ENCODE results near the gene C16orf96.

C16orf96 gene

DNA sequence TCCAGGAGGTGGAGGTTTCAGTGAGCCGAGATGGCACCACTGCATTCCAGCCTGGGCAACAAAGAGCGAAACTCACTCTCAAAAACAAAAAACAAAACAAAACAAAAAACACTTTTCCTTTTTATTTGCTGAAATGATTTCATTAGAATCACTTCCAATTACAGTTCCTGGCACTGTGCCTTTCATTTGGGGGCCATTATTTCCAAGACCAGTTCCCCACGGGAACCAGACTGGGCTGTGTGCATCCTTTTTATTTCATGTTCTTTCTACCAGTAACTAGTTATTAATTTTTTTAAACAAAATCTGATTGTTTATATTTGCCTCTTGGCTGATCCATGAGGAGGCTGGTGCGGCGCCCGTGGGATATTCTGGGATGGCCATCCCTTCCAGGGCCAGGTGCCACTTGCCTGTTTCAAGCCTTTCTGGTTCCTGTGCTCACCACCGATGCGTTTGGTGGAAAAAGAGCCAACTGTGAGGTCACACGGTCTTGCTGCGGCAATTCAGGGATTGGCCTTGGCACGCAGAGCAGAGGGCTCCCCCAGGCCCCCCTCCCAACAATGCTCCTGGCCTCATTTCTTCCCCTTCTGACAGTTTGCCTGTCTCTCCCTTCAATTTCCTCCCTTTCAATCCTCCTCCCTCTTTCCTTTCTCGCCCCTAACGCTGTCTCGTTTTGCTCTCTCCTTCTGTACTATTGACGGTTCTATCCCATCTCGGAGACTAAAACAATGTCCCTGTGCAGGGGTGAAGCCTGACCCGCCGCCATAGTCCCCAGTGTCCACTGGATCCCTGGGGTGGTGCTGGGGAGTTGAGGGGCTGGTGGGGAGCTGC, 45.1 kb downstream of the C16orf96 start:
- no peak for DNase-seq (ENCODE audit: low read depth in 2 of 2)

DNA sequence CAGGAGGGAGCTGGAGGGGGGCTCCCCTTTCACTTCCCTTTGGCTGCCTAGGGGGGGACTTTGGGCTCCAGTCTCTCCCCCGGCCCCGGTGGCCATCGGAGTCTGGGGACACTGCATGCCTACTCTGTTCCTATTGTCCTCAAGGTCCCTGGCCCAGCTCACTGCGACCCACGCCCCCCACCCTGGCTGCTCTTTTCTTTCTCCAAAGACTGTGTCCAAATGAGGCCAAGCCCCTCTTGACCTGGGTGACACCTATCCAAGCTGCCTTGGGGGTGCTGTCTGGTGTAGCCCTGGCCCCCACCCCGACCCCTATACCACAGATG, 45.7 kb downstream of the C16orf96 start:
- DNase-seq (ENCODE audit: low read depth in 2 of 2) = no peak

DNA sequence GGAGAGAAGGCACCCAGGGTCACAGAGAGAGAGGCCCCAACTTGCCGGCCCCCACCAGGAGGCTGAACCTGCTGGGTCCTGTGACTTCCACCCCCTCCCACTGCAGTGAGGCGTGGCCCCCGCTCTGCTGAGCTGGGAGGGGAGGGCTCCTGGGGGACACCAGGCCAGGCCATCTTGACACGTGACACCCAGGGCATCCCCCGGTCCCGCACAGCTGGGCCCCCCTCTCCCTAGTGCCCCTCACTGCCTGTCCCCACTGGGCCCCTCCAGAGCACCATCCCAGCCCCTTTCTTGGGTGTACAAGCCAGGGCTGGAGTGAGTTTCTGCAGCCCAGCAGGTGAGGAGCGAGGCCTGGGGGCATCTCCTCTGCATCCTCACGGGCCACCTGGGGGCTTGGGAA, 46.2 kb downstream of the C16orf96 start:
- no peak for DNase-seq (ENCODE audit: low read depth in 2 of 2)

DNA sequence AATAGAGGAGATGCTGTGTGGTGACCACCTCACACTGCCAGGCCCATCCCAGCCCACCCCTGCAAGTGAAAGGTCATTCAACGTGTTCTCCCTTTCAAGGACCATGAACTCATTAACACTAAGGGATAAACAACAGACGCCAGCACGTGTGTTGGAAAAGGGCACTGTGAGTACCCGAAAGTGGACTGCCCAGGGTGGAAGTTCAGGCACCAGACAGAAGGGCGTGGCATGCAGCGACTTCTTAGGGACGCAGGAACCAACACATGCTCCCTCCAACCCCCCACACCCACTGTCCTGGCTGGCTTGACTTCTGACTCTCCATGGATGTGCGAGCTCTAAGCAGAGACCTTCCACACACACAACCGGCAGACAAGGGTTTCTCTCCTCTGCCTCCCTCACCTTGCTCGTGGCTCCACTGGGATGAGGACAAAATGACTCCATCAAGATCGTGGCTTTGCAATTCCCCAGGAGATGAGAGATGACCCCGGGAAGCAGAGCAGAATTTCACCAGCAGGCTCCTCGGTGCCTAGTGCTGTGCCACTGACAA, 47.6 kb downstream of the C16orf96 start:
- DNase-seq (ENCODE audit: low read depth in 2 of 2) = no peak

DNA sequence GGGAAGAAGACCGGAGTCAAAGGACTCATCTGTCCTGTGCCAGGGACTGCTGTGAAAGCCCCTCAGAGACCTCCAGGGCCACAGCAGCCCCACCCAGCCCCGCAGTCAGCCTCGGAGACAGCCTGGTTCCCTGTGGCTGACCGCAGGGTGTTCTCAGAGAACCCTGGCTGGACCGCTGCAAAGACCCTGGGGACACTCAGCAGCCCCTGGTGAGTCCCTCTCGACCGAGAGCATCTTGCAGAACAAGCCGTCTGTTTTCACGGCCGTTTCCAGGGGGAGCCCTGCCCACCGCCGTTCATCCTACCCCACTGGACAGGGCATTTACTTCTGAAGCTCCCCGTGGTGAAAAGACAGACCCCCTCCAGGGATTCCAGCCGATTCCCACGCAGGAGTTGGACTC, 48.3 kb downstream of the C16orf96 start:
- no peak for DNase-seq (ENCODE audit: low read depth in 2 of 2)

DNA sequence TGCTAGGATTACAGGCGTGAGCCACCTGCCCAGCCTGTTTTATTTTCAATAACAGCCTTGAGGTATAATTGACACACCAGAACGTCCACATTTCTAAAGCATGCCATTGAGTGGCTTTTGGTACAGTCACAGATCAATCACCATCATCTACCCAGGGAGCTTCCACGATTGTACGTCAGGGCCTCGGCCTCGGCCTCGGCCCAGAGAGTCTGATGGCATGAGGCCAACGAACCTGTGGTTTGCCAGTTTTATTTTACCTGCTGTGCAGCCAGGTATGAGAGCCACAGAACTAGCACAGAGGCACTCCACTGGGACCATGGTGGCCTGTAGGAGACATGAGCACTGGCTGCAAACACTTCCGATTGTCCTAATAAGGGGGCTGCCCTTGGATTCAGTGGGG, 50.2 kb downstream of the C16orf96 start:
- no peak for DNase-seq (ENCODE audit: low read depth in 2 of 2)

DNA sequence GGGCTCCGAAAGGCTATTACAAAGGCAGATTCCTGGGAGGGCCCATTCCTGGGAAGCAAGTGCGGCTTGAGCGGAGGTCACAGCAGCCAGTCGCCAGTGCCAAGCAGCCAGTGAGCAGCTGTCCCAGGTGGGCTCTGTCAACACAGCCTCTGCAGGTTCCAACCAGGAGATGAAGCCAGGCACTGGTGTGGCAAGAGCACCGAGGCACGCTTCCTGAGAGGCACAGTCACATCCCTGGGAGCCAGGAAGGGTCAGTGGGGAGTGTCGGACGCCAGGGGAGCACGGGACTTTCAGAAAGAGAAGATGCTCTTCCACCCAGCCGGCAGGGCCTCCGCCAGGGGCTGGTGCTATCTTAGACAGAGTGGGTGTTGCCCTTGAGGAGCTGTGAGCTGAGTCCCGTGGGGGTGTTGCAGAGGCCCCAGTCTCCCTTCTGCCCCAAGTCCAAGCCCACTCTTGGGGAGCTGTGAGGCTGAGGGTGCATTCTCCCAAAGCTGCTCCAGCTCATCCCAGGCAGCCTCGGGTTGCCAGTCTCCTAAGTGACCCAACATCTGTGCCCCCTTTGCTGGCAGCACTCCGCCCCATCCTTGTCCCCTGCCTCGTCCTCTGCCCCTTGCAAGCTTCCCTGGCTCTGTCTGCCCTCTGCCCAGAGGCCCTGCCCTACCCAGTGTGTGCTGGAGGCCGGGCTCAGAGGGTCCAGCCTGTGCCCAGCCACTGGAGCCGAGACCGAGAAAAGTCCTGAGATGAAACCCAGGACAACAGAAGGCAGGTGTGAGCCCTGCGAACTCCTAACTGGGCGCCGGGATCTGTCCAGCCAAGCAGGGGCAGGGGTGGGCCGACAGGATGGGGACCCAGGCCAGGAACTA, 51.9 kb downstream of the C16orf96 start:
- DNase-seq (ENCODE audit: low read depth in 2 of 2) = no peak

DNA sequence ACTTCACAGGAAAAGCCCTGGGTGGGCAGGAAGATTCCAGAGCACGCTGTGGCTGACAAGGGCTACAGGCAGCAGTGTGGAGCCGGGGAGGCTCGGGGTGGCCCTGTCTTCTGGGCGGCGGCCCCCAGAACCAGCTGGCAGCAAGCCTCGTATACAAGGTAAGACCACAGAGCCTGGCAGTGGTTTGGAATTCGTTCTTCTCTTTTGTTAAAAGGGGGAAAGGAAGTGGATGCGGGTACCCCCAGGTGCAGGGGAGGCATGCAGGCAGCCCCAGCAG, 52.5 kb downstream of the C16orf96 start:
- no peak for DNase-seq (ENCODE audit: low read depth in 2 of 2)

DNA sequence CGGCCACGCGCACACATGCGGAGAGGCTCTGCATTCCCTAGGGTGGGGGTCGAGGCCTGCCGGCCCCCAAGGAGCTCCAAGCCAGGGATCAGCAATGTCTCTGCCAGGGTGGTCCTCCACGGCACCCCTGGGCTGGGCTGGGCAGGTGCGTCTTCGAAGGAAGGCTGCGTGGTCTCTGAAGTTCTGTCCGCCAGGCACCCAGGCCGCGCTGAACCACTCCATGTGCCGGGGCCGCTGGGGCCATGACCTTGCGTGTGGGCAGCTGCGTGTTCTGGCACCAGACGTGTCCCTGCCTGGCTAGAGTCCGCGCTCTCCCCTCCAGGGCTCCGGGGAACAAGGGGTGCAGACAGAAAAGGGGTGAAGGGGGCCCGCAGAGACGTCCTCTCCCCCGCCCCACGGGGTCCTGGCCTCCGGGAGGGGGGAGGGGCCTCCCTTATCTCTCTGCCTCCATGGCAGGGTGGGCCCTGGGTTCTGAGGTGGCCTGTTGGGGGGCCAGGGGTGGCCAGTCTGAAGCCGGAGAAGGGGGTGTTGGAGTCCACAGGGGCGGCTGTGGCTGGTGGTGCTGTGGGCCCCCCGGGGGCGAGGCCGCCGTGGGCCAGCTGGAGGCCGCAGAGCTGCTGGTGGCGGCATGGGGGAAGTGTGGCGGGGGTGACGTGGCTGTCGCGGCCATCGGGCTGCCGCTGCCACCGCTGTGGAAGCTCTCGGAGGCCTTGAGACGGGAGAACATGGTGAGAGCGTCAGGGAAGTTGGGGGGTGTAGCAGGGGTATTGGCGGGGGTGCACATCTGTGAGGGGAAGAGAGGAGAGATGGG, 53.3 kb downstream of the C16orf96 start:
- no peak for DNase-seq (ENCODE audit: low read depth in 2 of 2)

DNA sequence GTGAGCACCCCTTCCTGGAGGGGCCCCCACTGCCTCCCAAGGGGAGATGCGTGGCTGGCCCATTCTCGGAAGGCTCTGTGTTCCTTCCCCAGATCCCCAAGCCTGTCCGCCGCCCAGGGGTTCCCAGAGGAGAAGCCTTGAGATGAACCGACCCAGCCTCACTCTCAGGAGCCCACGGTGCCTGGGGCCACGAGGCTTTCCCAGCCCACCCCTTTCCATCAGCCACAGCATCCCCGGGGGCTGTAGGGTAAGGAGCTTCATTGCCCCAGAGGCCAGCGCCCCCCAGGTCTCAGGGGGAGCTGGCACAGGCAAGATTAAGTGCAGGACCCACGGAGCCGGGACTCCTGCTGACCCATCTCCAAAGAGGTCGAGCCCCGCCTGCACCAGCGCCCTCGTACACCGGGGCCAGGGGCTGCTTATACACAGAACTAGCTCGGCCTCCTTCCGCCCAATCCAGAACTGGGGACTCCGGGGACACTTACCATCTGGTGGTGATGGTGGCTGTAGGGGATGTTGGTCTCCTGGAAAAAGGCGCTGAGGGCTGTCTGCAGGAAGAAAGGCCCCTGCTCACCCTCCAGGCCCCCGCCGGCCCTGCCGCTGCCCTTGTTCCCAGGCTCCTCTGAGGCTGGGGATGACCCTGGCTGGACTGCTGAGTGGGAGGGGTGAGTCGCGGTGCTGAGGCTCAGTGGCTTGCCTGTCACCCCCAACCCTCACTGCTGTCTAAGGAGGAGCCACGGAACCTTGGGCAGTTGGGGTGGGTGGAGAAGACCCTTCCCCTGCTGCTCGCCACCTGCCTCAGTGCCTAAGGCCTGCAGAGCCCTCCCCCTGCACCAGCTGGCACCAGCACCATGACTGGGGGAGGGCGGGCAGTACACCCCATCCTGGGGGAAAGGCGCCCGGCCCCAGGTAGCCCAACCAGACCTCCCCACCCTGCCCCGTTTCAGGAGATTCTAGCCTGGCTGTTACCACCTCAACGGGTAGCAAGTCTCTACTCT, 54.2 kb downstream of the C16orf96 start:
- no peak for DNase-seq (ENCODE audit: low read depth in 2 of 2)

DNA sequence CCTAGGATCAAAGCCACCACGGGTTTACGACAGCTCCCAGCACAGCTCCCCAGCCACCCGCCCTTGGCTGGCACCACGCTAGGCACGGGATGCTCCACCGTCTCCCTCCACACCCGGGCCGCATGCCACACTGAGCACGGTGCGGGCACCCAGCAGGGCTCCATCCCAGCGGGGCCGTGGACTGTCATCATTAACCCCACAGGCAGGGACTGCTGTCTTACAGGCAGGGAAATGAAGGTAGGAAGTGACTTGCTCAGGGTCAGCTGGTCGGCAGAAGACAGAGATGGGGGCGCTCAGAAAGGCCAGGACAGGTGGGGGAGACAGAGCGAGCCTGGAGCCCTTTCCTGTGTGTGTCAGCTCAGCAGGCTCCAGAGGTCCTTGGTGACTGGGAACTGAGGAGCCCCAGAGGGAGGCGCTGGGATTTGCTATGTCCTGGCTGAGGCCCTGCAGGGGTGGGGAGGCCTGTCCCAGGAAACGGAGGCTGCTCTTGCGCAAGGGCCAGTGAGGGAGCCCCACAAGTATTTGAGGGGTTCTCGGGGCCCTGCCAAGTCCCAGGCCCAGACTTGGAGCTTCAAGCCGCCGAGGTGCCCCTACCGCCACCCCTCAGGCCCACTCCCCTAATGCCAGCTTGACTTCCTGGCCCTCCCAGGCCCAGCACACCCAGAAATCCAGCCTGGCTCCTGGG, 55.3 kb downstream of the C16orf96 start:
- DNase-seq (ENCODE audit: low read depth in 2 of 2) = no peak

DNA sequence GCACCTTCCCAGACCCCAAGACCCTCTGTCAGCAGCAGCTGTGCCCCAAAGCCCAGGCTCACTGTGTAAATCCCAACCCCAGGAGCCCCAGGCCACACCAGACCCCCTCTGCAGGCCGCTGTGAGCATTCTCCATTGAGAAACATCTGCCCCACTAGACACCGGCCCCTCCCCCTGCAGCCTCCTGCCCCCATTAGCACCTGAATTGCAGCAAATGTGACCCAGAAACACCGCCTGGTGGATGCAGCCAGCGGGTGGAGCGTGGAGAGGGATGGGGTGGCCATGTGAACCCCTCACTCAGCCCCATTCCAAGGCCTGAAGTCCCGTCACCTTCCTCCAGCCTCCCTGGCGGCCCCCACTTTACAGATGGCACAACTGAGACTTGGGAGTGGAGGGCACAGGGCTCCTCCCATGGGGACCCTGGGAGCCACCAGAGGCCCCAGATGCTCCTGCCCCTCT, 56.4 kb downstream of the C16orf96 start:
- no peak for DNase-seq (ENCODE audit: low read depth in 2 of 2)

DNA sequence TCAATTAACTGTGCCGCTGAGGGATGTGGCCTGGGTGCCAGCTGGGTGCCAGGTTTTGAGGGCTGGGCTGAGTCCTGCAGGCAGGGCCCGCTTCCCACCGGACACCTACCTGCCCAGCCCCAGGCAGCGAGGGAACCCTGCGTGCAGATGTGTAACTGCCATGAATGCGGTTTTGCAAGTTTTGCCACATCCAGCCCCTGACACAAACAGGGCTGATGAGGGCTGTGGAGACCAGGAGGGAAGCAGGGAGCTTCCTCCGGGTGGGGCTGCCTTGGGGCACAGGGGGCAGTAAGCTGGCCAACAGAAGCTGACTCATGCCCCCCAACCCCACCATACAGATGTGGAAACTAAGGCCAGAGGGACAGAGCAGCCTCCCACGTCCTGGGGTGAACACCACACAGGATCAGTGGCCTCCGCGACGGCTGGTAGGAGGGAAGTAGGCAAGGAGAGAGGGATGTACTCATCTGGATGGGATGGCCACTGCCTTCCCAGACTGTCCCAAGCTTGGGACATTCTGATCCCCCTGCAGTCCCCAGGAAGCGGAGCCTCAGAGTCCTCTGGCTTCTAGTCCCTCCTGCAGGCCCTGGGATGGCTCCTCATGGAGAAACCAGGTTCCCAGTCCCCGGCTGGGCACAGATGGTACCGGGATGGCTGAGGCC, 57.0 kb downstream of the C16orf96 start:
- no peak for DNase-seq (ENCODE audit: low read depth in 2 of 2)

DNA sequence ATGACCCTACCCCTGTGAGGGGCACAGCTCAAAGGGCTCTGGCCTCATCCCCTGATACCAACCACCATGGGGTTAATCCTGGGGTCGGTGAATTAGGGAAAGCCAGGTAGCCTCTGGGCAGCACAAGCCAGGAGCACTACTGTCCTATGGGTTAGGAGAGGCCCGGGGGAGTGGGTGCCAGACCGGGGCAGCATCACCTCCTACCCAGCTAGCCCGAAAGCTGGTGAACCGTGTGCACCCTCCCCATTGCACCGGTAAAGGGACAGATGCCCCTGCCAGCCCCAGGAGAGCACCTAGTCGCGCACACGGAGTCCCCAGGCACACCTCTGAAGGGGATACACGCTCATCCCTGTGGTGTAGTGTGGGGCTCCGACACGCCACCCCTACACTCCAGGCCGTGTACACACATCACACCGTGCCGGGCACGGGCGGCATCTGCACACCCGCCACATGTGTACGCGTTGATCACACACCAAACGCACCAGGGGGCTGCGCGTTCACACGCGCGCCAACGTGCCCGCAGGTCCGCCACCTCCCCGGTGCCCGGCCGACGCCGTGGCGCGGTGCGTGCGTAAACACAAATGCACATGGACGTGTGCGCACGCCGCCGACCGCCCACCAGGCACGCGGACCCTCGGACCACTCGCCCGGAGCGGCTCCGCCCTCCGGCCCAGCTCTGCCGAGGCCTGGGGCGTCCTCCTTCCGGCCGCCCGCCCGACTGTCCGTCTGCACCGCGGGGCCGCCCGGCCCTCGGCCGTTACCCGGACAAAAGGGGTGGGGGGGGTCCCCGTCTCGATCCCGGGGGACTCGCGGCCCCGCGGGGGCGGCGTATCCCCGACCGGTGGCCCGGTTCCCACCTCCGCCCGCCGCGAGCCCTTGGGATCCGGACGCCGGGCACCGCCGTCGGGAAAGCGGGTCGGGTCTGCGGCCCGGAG, 57.8 kb downstream of the C16orf96 start:
- DNase-seq (ENCODE audit: low read depth in 2 of 2) = no peak

DNA sequence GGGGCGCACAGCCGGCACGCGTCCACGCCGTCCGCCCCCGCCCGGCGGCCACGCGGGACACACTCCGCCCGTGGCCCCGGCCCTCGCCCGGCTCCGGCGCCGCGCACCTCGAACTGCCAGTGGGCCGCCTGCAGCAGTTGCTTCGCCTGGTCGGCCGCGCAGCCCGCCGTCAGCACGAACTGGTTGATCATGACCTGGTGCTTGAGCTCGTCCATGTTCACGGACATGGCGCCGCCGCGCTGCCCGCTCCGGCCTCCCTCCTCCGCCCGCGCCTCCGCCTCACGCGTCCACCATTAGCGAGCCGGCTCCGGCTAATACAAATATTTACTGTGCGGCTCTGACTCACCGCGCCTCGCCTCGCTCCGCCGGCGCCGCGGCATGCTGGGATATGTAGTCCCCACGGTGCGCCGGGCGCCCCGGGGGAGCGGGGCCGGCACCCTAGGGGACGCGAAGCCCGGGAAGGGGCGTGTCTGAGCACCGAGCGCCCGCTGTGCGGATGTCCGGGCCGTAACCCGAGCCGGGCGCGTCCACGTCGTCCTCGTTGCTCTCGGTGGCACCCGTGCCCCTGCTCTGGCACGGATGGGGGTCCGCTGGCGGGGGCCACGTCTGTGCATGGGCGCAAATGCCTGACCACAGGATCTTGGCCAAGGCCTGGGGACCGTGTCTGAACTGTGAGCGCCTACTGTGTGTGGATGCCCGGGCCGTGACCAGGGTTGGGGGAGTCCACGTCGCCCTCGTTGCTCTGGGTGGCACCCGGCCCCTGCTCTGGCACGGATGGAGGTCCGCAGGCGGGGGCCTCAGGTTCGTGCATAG, 58.6 kb downstream of the C16orf96 start, which contains the start of gene UBALD1:
UBALD1 (minus strand) TSS at position 318 of the 813 bp plus-strand sequence; CDS start at position 227, 91 bp downstream.
- DNase-seq (ENCODE audit: low read depth in 2 of 2) = peak; percentile 59 to 62

DNA sequence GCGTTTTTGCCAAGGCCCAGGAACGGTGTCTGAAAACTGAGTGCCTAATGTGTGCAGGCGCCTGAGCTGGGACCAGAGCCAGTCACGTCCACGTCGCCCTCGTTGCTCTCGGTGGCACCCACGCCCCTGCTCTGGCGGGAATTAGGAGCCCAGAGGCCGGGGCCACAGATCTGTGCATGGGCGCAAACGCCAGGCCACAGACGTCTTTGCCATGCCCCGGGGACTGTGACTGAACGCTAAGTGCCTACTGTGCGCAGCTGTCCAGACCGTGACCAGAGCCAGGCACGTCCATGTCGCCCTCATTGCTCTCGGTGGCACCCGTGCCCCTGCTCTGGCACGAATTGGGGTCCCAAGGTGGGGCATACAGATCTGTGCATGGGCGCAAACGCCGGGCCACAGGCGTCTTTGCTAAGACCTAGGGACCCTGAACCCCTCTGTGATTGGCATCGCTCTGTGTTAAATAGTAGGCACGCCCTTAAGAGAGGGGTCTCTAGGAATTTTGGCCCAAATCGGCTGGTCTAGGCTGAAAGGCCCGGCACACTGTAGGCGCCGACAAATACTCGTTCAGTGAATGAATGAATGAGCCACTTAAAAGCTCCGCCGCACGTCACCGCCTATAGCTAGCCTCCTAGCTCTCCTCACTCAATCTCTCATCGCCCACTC, 59.4 kb downstream of the C16orf96 start:
- no peak for DNase-seq (ENCODE audit: low read depth in 2 of 2)

Data from activated CD8-positive, alpha-beta memory T cell treated with anti-CD3 and anti-CD28 coated beads for 4 hours (primary cell).